ENCODE results near the gene SOBP.

The SOBP gene

GRCh38 chr6:107561306-107561705 lies 71.4 kb downstream of the SOBP start:
- no peaks in the 10 kb centered on the region for H3K9me3 ChIP-seq (ENCODE audit: control insufficient read depth, low read length)
- H3K27me3 ChIP-seq (ENCODE audit: control insufficient read depth in 1 of 2, insufficient read depth in 1 of 2, low read length in 2 of 2): peaks cover 0 to 15% of the 10 kb centered on the region in 2 experiments
- H2BK12ac ChIP-seq (ENCODE audit: low read length in 2 of 2): no peak overlapping the region
- no peak overlapping the region for H3K18ac ChIP-seq (ENCODE audit: low read depth in 1 of 2, low read length in 2 of 2)
- H4K91ac ChIP-seq (ENCODE audit: low read length): no peak overlapping the region
- H3K27ac ChIP-seq (ENCODE audit: low read length, poor library complexity, severe bottlenecking): no peak overlapping the region
- no peak overlapping the region for H3K4me2 ChIP-seq (ENCODE audit: low read length, poor library complexity, severe bottlenecking)
- H2BK120ac ChIP-seq (ENCODE audit: low read depth, low read length): no peak overlapping the region
- H3K36me3 ChIP-seq (ENCODE audit: control insufficient read depth in 1 of 2, insufficient read depth in 2 of 2, low read depth in 1 of 2, low read length in 2 of 2): peaks cover 0 to 14% of the 10 kb centered on the region in 2 experiments
- no peak for DNase-seq
- H2AK5ac ChIP-seq (ENCODE audit: low read length, severe bottlenecking): no peak overlapping the region
- no peak overlapping the region for H2AFZ ChIP-seq (ENCODE audit: low read depth, low read length)
- peak overlapping the region; percentile 31 for H3K9ac ChIP-seq (ENCODE audit: low read length)
- WGBS: 77% methylated on average over 2 of the region's 3 CpGs
- no peak overlapping the region for H3K14ac ChIP-seq (ENCODE audit: low read length in 2 of 2)
- H3K79me1 ChIP-seq (replicated peaks; ENCODE audit: low read length, poor library complexity, severe bottlenecking): no peaks in the 10 kb centered on the region
- no peak overlapping the region for H4K8ac ChIP-seq (ENCODE audit: low read length)
- H2BK5ac ChIP-seq (ENCODE audit: low read depth, low read length, poor library complexity, severe bottlenecking): no peak overlapping the region
- H3K4me3 ChIP-seq (ENCODE audit: insufficient read depth in 1 of 2, low read depth in 1 of 2, low read length in 2 of 2): peak overlapping the region in 1 of 2 experiments; percentile 43
- no peak overlapping the region for H3K23ac ChIP-seq (ENCODE audit: low read length in 2 of 2)
- H3K4ac ChIP-seq (ENCODE audit: low read depth in 1 of 2, low read length in 2 of 2): no peak overlapping the region
- H2BK15ac ChIP-seq (ENCODE audit: low read depth, poor library complexity, severe bottlenecking): no peak overlapping the region
- H3K4me1 ChIP-seq (ENCODE audit: control insufficient read depth, insufficient read depth, low read depth, low read length): peaks cover 1% of the 10 kb centered on the region

GRCh38 chr6:107563694-107564588 lies 74.0 kb downstream of the SOBP start:
- 97% methylated on average over 10 of the region's 13 CpGs for WGBS
- Histone ChIP-seq H3K27me3 (ENCODE audit: control insufficient read depth in 1 of 2, insufficient read depth in 1 of 2, low read length in 2 of 2) (peaks cover 0 to 15% of the 10 kb centered on the region in 2 experiments), H2BK15ac (ENCODE audit: low read depth, poor library complexity, severe bottlenecking) (no peak overlapping the region), H3K4me2 (ENCODE audit: low read length, poor library complexity, severe bottlenecking) (no peak overlapping the region), H2BK12ac (ENCODE audit: low read length in 2 of 2) (no peak overlapping the region), H3K4me3 (ENCODE audit: insufficient read depth in 1 of 2, low read depth in 1 of 2, low read length in 2 of 2) (no peak overlapping the region), H4K8ac (ENCODE audit: low read length) (no peak overlapping the region), H3K4ac (ENCODE audit: low read depth in 1 of 2, low read length in 2 of 2) (no peak overlapping the region), H3K18ac (ENCODE audit: low read depth in 1 of 2, low read length in 2 of 2) (no peak overlapping the region), H3K14ac (ENCODE audit: low read length in 2 of 2) (no peak overlapping the region), H2AK5ac (ENCODE audit: low read length, severe bottlenecking) (no peak overlapping the region), H2BK5ac (ENCODE audit: low read depth, low read length, poor library complexity, severe bottlenecking) (no peak overlapping the region), H2BK120ac (ENCODE audit: low read depth, low read length) (no peak overlapping the region), H3K36me3 (ENCODE audit: control insufficient read depth in 1 of 2, insufficient read depth in 2 of 2, low read depth in 1 of 2, low read length in 2 of 2) (peaks cover 0 to 28% of the 10 kb centered on the region in 2 experiments), H3K9me3 (ENCODE audit: control insufficient read depth, low read length) (no peaks in the 10 kb centered on the region), H4K91ac (ENCODE audit: low read length) (no peak overlapping the region), H3K9ac (ENCODE audit: low read length) (peak overlapping the region; percentile 15), H2AFZ (ENCODE audit: low read depth, low read length) (no peak overlapping the region), H3K27ac (ENCODE audit: low read length, poor library complexity, severe bottlenecking) (no peak overlapping the region), H3K79me1 (replicated peaks; ENCODE audit: low read length, poor library complexity, severe bottlenecking) (no peaks in the 10 kb centered on the region), H3K4me1 (ENCODE audit: control insufficient read depth, insufficient read depth, low read depth, low read length) (peaks cover 1% of the 10 kb centered on the region), H3K23ac (ENCODE audit: low read length in 2 of 2) (no peak overlapping the region)
- no peak for DNase-seq

GRCh38 chr6:107564589-107564951 lies 74.7 kb downstream of the SOBP start:
- Histone ChIP-seq H2BK12ac (ENCODE audit: low read length in 2 of 2) (no peak overlapping the region), H4K8ac (ENCODE audit: low read length) (no peak overlapping the region)

GRCh38 chr6:107565165-107565723 lies 75.3 kb downstream of the SOBP start:
- Histone ChIP-seq H3K27me3 (ENCODE audit: control insufficient read depth in 1 of 2, insufficient read depth in 1 of 2, low read length in 2 of 2) (peaks cover 0 to 21% of the 10 kb centered on the region in 2 experiments), H3K23ac (ENCODE audit: low read length in 2 of 2) (no peak overlapping the region), H3K36me3 (ENCODE audit: control insufficient read depth in 1 of 2, insufficient read depth in 2 of 2, low read depth in 1 of 2, low read length in 2 of 2) (peaks cover 0 to 36% of the 10 kb centered on the region in 2 experiments), H4K91ac (ENCODE audit: low read length) (no peak overlapping the region), H3K4ac (ENCODE audit: low read depth in 1 of 2, low read length in 2 of 2) (no peak overlapping the region), H2BK5ac (ENCODE audit: low read depth, low read length, poor library complexity, severe bottlenecking) (no peak overlapping the region), H3K14ac (ENCODE audit: low read length in 2 of 2) (no peak overlapping the region), H3K9me3 (ENCODE audit: control insufficient read depth, low read length) (no peaks in the 10 kb centered on the region), H3K4me1 (ENCODE audit: control insufficient read depth, insufficient read depth, low read depth, low read length) (peaks cover 1% of the 10 kb centered on the region), H2BK15ac (ENCODE audit: low read depth, poor library complexity, severe bottlenecking) (no peak overlapping the region), H3K27ac (ENCODE audit: low read length, poor library complexity, severe bottlenecking) (no peak overlapping the region), H3K4me3 (ENCODE audit: insufficient read depth in 1 of 2, low read depth in 1 of 2, low read length in 2 of 2) (no peak overlapping the region), H3K18ac (ENCODE audit: low read depth in 1 of 2, low read length in 2 of 2) (no peak overlapping the region), H4K8ac (ENCODE audit: low read length) (no peak overlapping the region), H3K9ac (ENCODE audit: low read length) (no peak overlapping the region), H2BK120ac (ENCODE audit: low read depth, low read length) (no peak overlapping the region), H3K4me2 (ENCODE audit: low read length, poor library complexity, severe bottlenecking) (no peak overlapping the region), H3K79me1 (replicated peaks; ENCODE audit: low read length, poor library complexity, severe bottlenecking) (no peaks in the 10 kb centered on the region), H2AK5ac (ENCODE audit: low read length, severe bottlenecking) (no peak overlapping the region), H2BK12ac (ENCODE audit: low read length in 2 of 2) (no peak overlapping the region), H2AFZ (ENCODE audit: low read depth, low read length) (no peak overlapping the region)
- WGBS: 89% methylated on average over 7 of the region's 7 CpGs
- no peak for DNase-seq

More at GRCh38 chr6:107564589-107564951, 74.7 kb downstream of the SOBP start:
- Histone ChIP-seq H3K27me3 (ENCODE audit: control insufficient read depth in 1 of 2, insufficient read depth in 1 of 2, low read length in 2 of 2) (peaks cover 0 to 19% of the 10 kb centered on the region in 2 experiments), H2BK120ac (ENCODE audit: low read depth, low read length) (no peak overlapping the region), H3K4me3 (ENCODE audit: insufficient read depth in 1 of 2, low read depth in 1 of 2, low read length in 2 of 2) (no peak overlapping the region), H3K36me3 (ENCODE audit: control insufficient read depth in 1 of 2, insufficient read depth in 2 of 2, low read depth in 1 of 2, low read length in 2 of 2) (peaks cover 0 to 31% of the 10 kb centered on the region in 2 experiments), H3K9me3 (ENCODE audit: control insufficient read depth, low read length) (no peaks in the 10 kb centered on the region), H3K9ac (ENCODE audit: low read length) (peak overlapping the region; percentile 15), H3K4me1 (ENCODE audit: control insufficient read depth, insufficient read depth, low read depth, low read length) (peaks cover 1% of the 10 kb centered on the region), H3K14ac (ENCODE audit: low read length in 2 of 2) (no peak overlapping the region), H3K23ac (ENCODE audit: low read length in 2 of 2) (no peak overlapping the region), H2BK5ac (ENCODE audit: low read depth, low read length, poor library complexity, severe bottlenecking) (no peak overlapping the region), H3K4me2 (ENCODE audit: low read length, poor library complexity, severe bottlenecking) (no peak overlapping the region), H2AFZ (ENCODE audit: low read depth, low read length) (no peak overlapping the region), H3K18ac (ENCODE audit: low read depth in 1 of 2, low read length in 2 of 2) (no peak overlapping the region), H3K27ac (ENCODE audit: low read length, poor library complexity, severe bottlenecking) (no peak overlapping the region), H4K91ac (ENCODE audit: low read length) (no peak overlapping the region), H2BK15ac (ENCODE audit: low read depth, poor library complexity, severe bottlenecking) (no peak overlapping the region), H2AK5ac (ENCODE audit: low read length, severe bottlenecking) (no peak overlapping the region), H3K4ac (ENCODE audit: low read depth in 1 of 2, low read length in 2 of 2) (no peak overlapping the region), H3K79me1 (replicated peaks; ENCODE audit: low read length, poor library complexity, severe bottlenecking) (no peaks in the 10 kb centered on the region)
- WGBS: 90% methylated on average over 4 of the region's 4 CpGs
- DNase-seq: no peak
